Testis (tissue), 2 donors: ENCODE results near the gene TBC1D13.

ENCODE experiments used
- CTCF ChIP-seq, 3 experiments: fragments of 450-650 bp in 2 of 3; fragments of 200-600 bp in 1 of 3; sonication (generic) in 1 of 3; IDR thresholded peaks; one replicate each; pipeline ENCODE4 v1.5.1; 2016 to 2019; ENCODE audit warnings: antibody characterized with exemption in 3 of 3, mild to moderate bottlenecking in 2 of 3, moderate library complexity in 1 of 3
- POLR2A ChIP-seq: fragments of 450-650 bp; IDR thresholded peaks from one replicate; pipeline ENCODE4 v1.6.1; 2017; ENCODE audit warnings: antibody characterized with exemption, mild to moderate bottlenecking, moderate library complexity

GRCh38 chr9:128829477-128830251 lies 42.6 kb downstream of the TBC1D13 start, which contains the start of gene SPOUT1:
- no peak for TF ChIP-seq CTCF (IDR thresholded peaks at IDR 0.05)
- TF ChIP-seq POLR2A, result no peak
